ENCODE results near the gene MEI1.
A peak's percentile ranks its signal among the peaks of the same experiment; 100 is the strongest.

MEI1 gene

DNA sequence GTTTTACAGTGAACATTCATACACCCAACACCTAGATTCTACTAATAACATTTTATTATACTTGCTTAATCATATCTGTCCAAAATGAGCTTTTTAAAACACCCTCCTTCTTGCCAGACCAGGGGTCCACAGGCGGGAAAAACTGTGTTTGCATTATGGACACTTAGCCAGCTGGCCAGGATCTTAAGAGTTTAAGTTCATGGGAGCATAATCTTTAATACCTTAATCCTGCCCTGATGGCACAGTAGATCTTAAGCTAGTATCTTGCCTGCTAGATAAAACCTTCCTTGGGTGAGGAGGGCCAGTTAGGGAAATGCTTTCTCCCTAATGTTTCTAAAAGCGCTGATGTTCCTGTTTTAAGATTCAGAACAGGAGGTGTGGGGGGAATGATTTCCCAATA, 88.0 kb downstream of the MEI1 start:
- Histone ChIP-seq H3K4me2 (ENCODE audit: low read depth, low read length, poor library complexity, severe bottlenecking) (no peak overlapping the region), H3K9ac (ENCODE audit: low read depth, low read length, poor library complexity, severe bottlenecking) (no peak overlapping the region), H3K9me3 (ENCODE audit: insufficient read depth, low read depth, low read length) (no peaks in the 10 kb centered on the region), H3K36me3 (ENCODE audit: insufficient read depth, low read length) (no peaks in the 10 kb centered on the region), H3K4me1 (ENCODE audit: insufficient read depth, low read length, poor library complexity, severe bottlenecking) (peaks cover 7% of the 10 kb centered on the region), H4K20me1 (ENCODE audit: insufficient read depth, low read length, poor library complexity, severe bottlenecking) (no peaks in the 10 kb centered on the region), H3K9me2 (replicated peaks; ENCODE audit: low read depth, low read length) (no peaks in the 10 kb centered on the region), H3F3A (ENCODE audit: low read depth) (no peaks in the 10 kb centered on the region), H3K79me2 (ENCODE audit: insufficient read depth, low read length) (no peaks in the 10 kb centered on the region), H3K4me3 (ENCODE audit: low read length, poor library complexity, severe bottlenecking) (no peak overlapping the region), H2AFZ (ENCODE audit: low read length) (no peak overlapping the region), H3K27me3 (ENCODE audit: insufficient read depth, low read length, poor library complexity, severe bottlenecking) (no peaks in the 10 kb centered on the region)
- no peak for TF ChIP-seq EZH2phosphoT487 (IDR thresholded peaks at IDR 0.05; ENCODE audit: borderline replicate concordance)
- TF ChIP-seq CTCF (conservative IDR thresholded peaks at IDR 0.05; ENCODE audit: low read length) = no peak

- Histone ChIP-seq H3K4me3 (ENCODE audit: low read length, poor library complexity, severe bottlenecking) (no peak overlapping the region), H2AFZ (ENCODE audit: low read length) (no peak overlapping the region), H3K4me2 (ENCODE audit: low read depth, low read length, poor library complexity, severe bottlenecking) (no peak overlapping the region), H3K9ac (ENCODE audit: low read depth, low read length, poor library complexity, severe bottlenecking) (no peak overlapping the region), H3K36me3 (ENCODE audit: insufficient read depth, low read length) (no peaks in the 10 kb centered on the region), H3K27me3 (ENCODE audit: insufficient read depth, low read length, poor library complexity, severe bottlenecking) (no peaks in the 10 kb centered on the region), H3F3A (ENCODE audit: low read depth) (no peaks in the 10 kb centered on the region), H4K20me1 (ENCODE audit: insufficient read depth, low read length, poor library complexity, severe bottlenecking) (no peaks in the 10 kb centered on the region), H3K79me2 (ENCODE audit: insufficient read depth, low read length) (no peaks in the 10 kb centered on the region), H3K4me1 (ENCODE audit: insufficient read depth, low read length, poor library complexity, severe bottlenecking) (no peaks in the 10 kb centered on the region), H3K9me3 (ENCODE audit: insufficient read depth, low read depth, low read length) (no peaks in the 10 kb centered on the region), H3K9me2 (replicated peaks; ENCODE audit: low read depth, low read length) (no peaks in the 10 kb centered on the region)
- no peak for TF ChIP-seq CTCF (conservative IDR thresholded peaks at IDR 0.05; ENCODE audit: low read length)
- TF ChIP-seq EZH2phosphoT487 (IDR thresholded peaks at IDR 0.05; ENCODE audit: borderline replicate concordance) = no peak
Measured at GRCh38 chr22:41793871-41794270, 94.6 kb downstream of the MEI1 start.

- Histone ChIP-seq H3K27me3 (ENCODE audit: insufficient read depth, low read length, poor library complexity, severe bottlenecking) (no peaks in the 10 kb centered on the region), H3K9me3 (ENCODE audit: insufficient read depth, low read depth, low read length) (no peaks in the 10 kb centered on the region), H3K9ac (ENCODE audit: low read depth, low read length, poor library complexity, severe bottlenecking) (peak overlapping the region; percentile 94), H3F3A (ENCODE audit: low read depth) (no peaks in the 10 kb centered on the region), H3K4me2 (ENCODE audit: low read depth, low read length, poor library complexity, severe bottlenecking) (peak overlapping the region; percentile 98), H2AFZ (ENCODE audit: low read length) (no peak overlapping the region), H4K20me1 (ENCODE audit: insufficient read depth, low read length, poor library complexity, severe bottlenecking) (peaks cover 11% of the 10 kb centered on the region), H3K4me3 (ENCODE audit: low read length, poor library complexity, severe bottlenecking) (peak overlapping the region; percentile 82), H3K36me3 (ENCODE audit: insufficient read depth, low read length) (no peaks in the 10 kb centered on the region), H3K4me1 (ENCODE audit: insufficient read depth, low read length, poor library complexity, severe bottlenecking) (peaks cover 25% of the 10 kb centered on the region), H3K9me2 (replicated peaks; ENCODE audit: low read depth, low read length) (no peaks in the 10 kb centered on the region), H3K79me2 (ENCODE audit: insufficient read depth, low read length) (peaks cover 36% of the 10 kb centered on the region)
- no peak for TF ChIP-seq EZH2phosphoT487 (IDR thresholded peaks at IDR 0.05; ENCODE audit: borderline replicate concordance)
- TF ChIP-seq CTCF (conservative IDR thresholded peaks at IDR 0.05; ENCODE audit: low read length) = no peak
Measured at GRCh38 chr22:41798736-41799135, 99.4 kb downstream of the MEI1 start.

Measured in Loucy (cell line).